ENCODE results near the gene SRPX.

The SRPX gene

GRCh38 chrX:38142610-38143009 is 78.1 kb downstream of the SRPX start:
- no peak for DNase-seq
- ATAC-seq (replicated peaks): no peak
- no peaks in the 10 kb centered on the region for H3K36me3 Mint-ChIP-seq (ENCODE audit: insufficient read depth)
- no peaks in the 10 kb centered on the region for H3K4me1 Mint-ChIP-seq (ENCODE audit: low read depth in 2 of 2)
- no peak overlapping the region for H3K4me3 Mint-ChIP-seq
- H3K9me3 Mint-ChIP-seq: no peaks in the 10 kb centered on the region
- no peak overlapping the region for H3K27ac Mint-ChIP-seq
- peaks cover 0 to 10% of the 10 kb centered on the region in 2 donors for H3K27me3 Mint-ChIP-seq

GRCh38 chrX:38138900-38139299 is 81.8 kb downstream of the SRPX start:
- DNase-seq: no peak

GRCh38 chrX:38138157-38138891 is 82.3 kb downstream of the SRPX start:
- H3K27ac Mint-ChIP-seq: no peak overlapping the region
- peaks cover 0 to 10% of the 10 kb centered on the region in 2 donors for H3K27me3 Mint-ChIP-seq
- no peak overlapping the region for H3K4me3 Mint-ChIP-seq
- H3K4me1 Mint-ChIP-seq (ENCODE audit: low read depth in 2 of 2): no peaks in the 10 kb centered on the region
- ATAC-seq (replicated peaks) (no peak), DNase-seq (no peak)
- no peaks in the 10 kb centered on the region for H3K36me3 Mint-ChIP-seq (ENCODE audit: insufficient read depth)
- no peaks in the 10 kb centered on the region for H3K9me3 Mint-ChIP-seq

More at GRCh38 chrX:38138900-38139299, 81.8 kb downstream of the SRPX start:
- no peaks in the 10 kb centered on the region for H3K4me1 Mint-ChIP-seq (ENCODE audit: low read depth in 2 of 2)
- no peak for ATAC-seq (replicated peaks)
- peaks cover 0 to 10% of the 10 kb centered on the region in 2 donors for H3K27me3 Mint-ChIP-seq
- H3K9me3 Mint-ChIP-seq: no peaks in the 10 kb centered on the region
- H3K4me3 Mint-ChIP-seq: no peak overlapping the region
- no peaks in the 10 kb centered on the region for H3K36me3 Mint-ChIP-seq (ENCODE audit: insufficient read depth)
- no peak overlapping the region for H3K27ac Mint-ChIP-seq

GRCh38 chrX:38129366-38129765 is 91.3 kb downstream of the SRPX start:
- Mint-ChIP-seq H3K36me3 (ENCODE audit: insufficient read depth) (no peaks in the 10 kb centered on the region), H3K27me3 (peaks cover 0 to 7% of the 10 kb centered on the region in 2 donors), H3K9me3 (no peaks in the 10 kb centered on the region), H3K4me3 (no peak overlapping the region), H3K27ac (no peak overlapping the region), H3K4me1 (ENCODE audit: low read depth in 2 of 2) (no peaks in the 10 kb centered on the region)
- ATAC-seq (replicated peaks) (no peak), DNase-seq (no peak)

GRCh38 chrX:38127961-38128360 is 92.7 kb downstream of the SRPX start:
- no peaks in the 10 kb centered on the region for H3K36me3 Mint-ChIP-seq (ENCODE audit: insufficient read depth)
- no peaks in the 10 kb centered on the region for H3K9me3 Mint-ChIP-seq
- no peaks in the 10 kb centered on the region for H3K4me1 Mint-ChIP-seq (ENCODE audit: low read depth in 2 of 2)
- ATAC-seq (replicated peaks): no peak
- H3K27me3 Mint-ChIP-seq: peaks cover 0 to 7% of the 10 kb centered on the region in 2 donors
- no peak overlapping the region for H3K27ac Mint-ChIP-seq
- no peak for DNase-seq
- H3K4me3 Mint-ChIP-seq: no peak overlapping the region

- ATAC-seq (replicated peaks): no peak
Measured at GRCh38 chrX:38126179-38126578, 94.5 kb downstream of the SRPX start.

GRCh38 chrX:38124000-38124399 is 96.7 kb downstream of the SRPX start:
- no peak overlapping the region for H3K27ac Mint-ChIP-seq
- no peaks in the 10 kb centered on the region for H3K9me3 Mint-ChIP-seq
- peaks cover 0 to 1% of the 10 kb centered on the region in 2 donors for H3K4me1 Mint-ChIP-seq (ENCODE audit: low read depth in 2 of 2)
- no peaks in the 10 kb centered on the region for H3K36me3 Mint-ChIP-seq (ENCODE audit: insufficient read depth)
- no peak for DNase-seq
- H3K27me3 Mint-ChIP-seq: no peaks in the 10 kb centered on the region
- no peak for ATAC-seq (replicated peaks)
- no peak overlapping the region for H3K4me3 Mint-ChIP-seq

More at GRCh38 chrX:38126179-38126578, 94.5 kb downstream of the SRPX start:
- peaks cover 0 to 7% of the 10 kb centered on the region in 2 donors for H3K27me3 Mint-ChIP-seq
- H3K4me3 Mint-ChIP-seq: no peak overlapping the region
- H3K4me1 Mint-ChIP-seq (ENCODE audit: low read depth in 2 of 2): no peaks in the 10 kb centered on the region
- H3K9me3 Mint-ChIP-seq: no peaks in the 10 kb centered on the region
- DNase-seq: no peak
- no peaks in the 10 kb centered on the region for H3K36me3 Mint-ChIP-seq (ENCODE audit: insufficient read depth)
- no peak overlapping the region for H3K27ac Mint-ChIP-seq

GRCh38 chrX:38117485-38117884 is 103.2 kb downstream of the SRPX start:
- peaks cover 0 to 4% of the 10 kb centered on the region in 2 donors for H3K27me3 Mint-ChIP-seq
- H3K27ac Mint-ChIP-seq: no peak overlapping the region
- DNase-seq (no peak), ATAC-seq (replicated peaks) (no peak)
- no peaks in the 10 kb centered on the region for H3K36me3 Mint-ChIP-seq (ENCODE audit: insufficient read depth)
- H3K4me1 Mint-ChIP-seq (ENCODE audit: low read depth in 2 of 2): peaks cover 0 to 1% of the 10 kb centered on the region in 2 donors
- H3K4me3 Mint-ChIP-seq: no peak overlapping the region
- H3K9me3 Mint-ChIP-seq: no peaks in the 10 kb centered on the region

GRCh38 chrX:38116706-38117105 is 104.0 kb downstream of the SRPX start:
- Mint-ChIP-seq H3K4me3 (no peak overlapping the region), H3K27ac (no peak overlapping the region), H3K4me1 (ENCODE audit: low read depth in 2 of 2) (peaks cover 0 to 1% of the 10 kb centered on the region in 2 donors), H3K27me3 (peaks cover 0 to 4% of the 10 kb centered on the region in 2 donors), H3K9me3 (no peaks in the 10 kb centered on the region), H3K36me3 (ENCODE audit: insufficient read depth) (no peaks in the 10 kb centered on the region)
- DNase-seq: no peak
- no peak for ATAC-seq (replicated peaks)

GRCh38 chrX:38112566-38112965 is 108.1 kb downstream of the SRPX start:
- DNase-seq: no peak
- ATAC-seq (replicated peaks): no peak
- no peaks in the 10 kb centered on the region for H3K36me3 Mint-ChIP-seq (ENCODE audit: insufficient read depth)
- H3K27ac Mint-ChIP-seq: no peak overlapping the region
- peaks cover 0 to 3% of the 10 kb centered on the region in 2 donors for H3K27me3 Mint-ChIP-seq
- H3K4me1 Mint-ChIP-seq (ENCODE audit: low read depth in 2 of 2): no peaks in the 10 kb centered on the region
- no peaks in the 10 kb centered on the region for H3K9me3 Mint-ChIP-seq
- H3K4me3 Mint-ChIP-seq: no peak overlapping the region

GRCh38 chrX:38111196-38111595 is 109.5 kb downstream of the SRPX start:
- H3K36me3 Mint-ChIP-seq (ENCODE audit: insufficient read depth): no peaks in the 10 kb centered on the region
- no peak for DNase-seq
- no peak overlapping the region for H3K4me3 Mint-ChIP-seq
- H3K27ac Mint-ChIP-seq: no peak overlapping the region
- no peaks in the 10 kb centered on the region for H3K9me3 Mint-ChIP-seq
- no peaks in the 10 kb centered on the region for H3K27me3 Mint-ChIP-seq
- no peak for ATAC-seq (replicated peaks)
- no peaks in the 10 kb centered on the region for H3K4me1 Mint-ChIP-seq (ENCODE audit: low read depth in 2 of 2)

GRCh38 chrX:38110231-38110630 is 110.4 kb downstream of the SRPX start:
- no peak overlapping the region for H3K27ac Mint-ChIP-seq
- DNase-seq: no peak

GRCh38 chrX:38109042-38109898 is 111.4 kb downstream of the SRPX start:
- Mint-ChIP-seq H3K9me3 (no peaks in the 10 kb centered on the region), H3K27me3 (no peaks in the 10 kb centered on the region), H3K36me3 (ENCODE audit: insufficient read depth) (no peaks in the 10 kb centered on the region), H3K27ac (no peak overlapping the region), H3K4me1 (ENCODE audit: low read depth in 2 of 2) (no peaks in the 10 kb centered on the region), H3K4me3 (no peak overlapping the region)
- ATAC-seq (replicated peaks): no peak
- no peak for DNase-seq

More at GRCh38 chrX:38110231-38110630, 110.4 kb downstream of the SRPX start:
- Mint-ChIP-seq H3K36me3 (ENCODE audit: insufficient read depth) (no peaks in the 10 kb centered on the region), H3K4me3 (no peak overlapping the region), H3K4me1 (ENCODE audit: low read depth in 2 of 2) (no peaks in the 10 kb centered on the region), H3K9me3 (no peaks in the 10 kb centered on the region), H3K27me3 (no peaks in the 10 kb centered on the region)
- ATAC-seq (replicated peaks): no peak

GRCh38 chrX:38108364-38108763 is 112.3 kb downstream of the SRPX start:
- H3K4me1 Mint-ChIP-seq (ENCODE audit: low read depth in 2 of 2): no peaks in the 10 kb centered on the region
- H3K36me3 Mint-ChIP-seq (ENCODE audit: insufficient read depth): no peaks in the 10 kb centered on the region
- ATAC-seq (replicated peaks) (no peak), DNase-seq (no peak)
- no peak overlapping the region for H3K27ac Mint-ChIP-seq
- no peaks in the 10 kb centered on the region for H3K27me3 Mint-ChIP-seq
- no peaks in the 10 kb centered on the region for H3K9me3 Mint-ChIP-seq
- no peak overlapping the region for H3K4me3 Mint-ChIP-seq

Data from effector memory CD8-positive, alpha-beta T cell (primary cell).